CD4-positive, alpha-beta T cell (primary cell): ENCODE results near the gene HOMER1. TPM values are rescaled to one million over a fixed set of nuclear protein-coding genes. Genes with fewer than 3 reads are reported as not detected.
A peak's percentile ranks its signal among the peaks of the same experiment; 100 is the strongest.

ENCODE experiments used
- ATAC-seq: fragments of 200-7000 bp; cut with Tn5 transposase; one replicate; pipeline ENCODE4 v1.10.0; 2022; ENCODE audit warnings: mild to moderate bottlenecking; ENCODE audit not compliant: poor library complexity
- CTCF ChIA-PET: fragments of 350-600 bp; sonication (Branson Sonifier 250); formaldehyde crosslinking; loops from one replicate; lab custom pipeline; 2021; ENCODE audit warnings: antibody characterized with exemption, inconsistent platforms; lab: Charles Lee
- POLR2A ChIA-PET: fragments of 350-600 bp; sonication (Branson Sonifier 250); formaldehyde crosslinking; loops from one replicate; lab custom pipeline; 2021; ENCODE audit warnings: antibody characterized with exemption, inconsistent platforms; lab: Charles Lee
- DNase-seq, 14 experiments: peaks; one replicate each; pipeline ENCODE4 v3.0.0-alpha.2; 2013 to 2020; ENCODE audit warnings: mixed read lengths in 2 of 14
- H3K27ac ChIP-seq, 2 donors: one replicate each; pipeline versions ENCODE4 v1.5.1 to v1.7.0; 2013; ENCODE audit warnings: low read length in 2 of 2, low read depth in 1 of 2, mild to moderate bottlenecking in 1 of 2
- H3K27me3 ChIP-seq, 2 experiments: 1 replicate in 1 of 2; 2 replicates in 1 of 2; pipeline versions ENCODE4 v1.6.1 to v1.7.0; 2013; ENCODE audit warnings: low read length in 2 of 2, control low read depth in 1 of 2, mild to moderate bottlenecking in 1 of 2, moderate library complexity in 1 of 2; ENCODE audit not compliant: insufficient read depth in 2 of 2, control insufficient read depth in 1 of 2
- H3K36me3 ChIP-seq: one replicate; pipeline ENCODE4 v1.6.1; 2013; ENCODE audit warnings: low read length, control low read depth; ENCODE audit not compliant: insufficient read depth
- H3K4me1 ChIP-seq: one replicate; pipeline ENCODE4 v1.6.1; 2013; ENCODE audit warnings: low read length, control low read depth; ENCODE audit not compliant: insufficient read depth
- H3K4me3 ChIP-seq: one replicate; pipeline ENCODE4 v1.5.1; 2013; ENCODE audit warnings: mild to moderate bottlenecking, low read length, moderate library complexity
- H3K9me3 ChIP-seq, 2 experiments: 1 replicate in 1 of 2; 2 replicates in 1 of 2; pipeline versions ENCODE4 v1.6.1 to v1.7.0; 2013; ENCODE audit warnings: low read length in 2 of 2, mild to moderate bottlenecking in 2 of 2, control low read depth in 1 of 2, moderate library complexity in 1 of 2; ENCODE audit not compliant: control insufficient read depth in 1 of 2, insufficient read depth in 1 of 2
- H3K27ac Mint-ChIP-seq: one replicate; pipeline ENCODE4 v1.8.0; 2020; ENCODE audit warnings: mixed read lengths
- H3K27me3 Mint-ChIP-seq: one replicate; pipeline ENCODE4 v1.8.0; 2021; ENCODE audit warnings: mixed read lengths
- H3K36me3 Mint-ChIP-seq: one replicate; pipeline ENCODE4 v1.8.0; 2021; ENCODE audit warnings: low read depth, mixed read lengths
- H3K4me1 Mint-ChIP-seq: one replicate; pipeline ENCODE4 v1.8.0; 2021; ENCODE audit warnings: low read depth, mixed read lengths
- H3K4me3 Mint-ChIP-seq: one replicate; pipeline ENCODE4 v1.8.0; 2020; ENCODE audit warnings: mild to moderate bottlenecking, mixed read lengths
- H3K9me3 Mint-ChIP-seq: one replicate; pipeline ENCODE4 v1.8.0; 2020; ENCODE audit warnings: mixed read lengths
- intact Hi-C, 2 experiments: fragments of 100-400 bp; cut with DNase I in 1 of 2; cut with micrococcal nuclease in 1 of 2; formaldehyde crosslinking; loops; one replicate each; pipeline versions ENCODE4 v1.15.1 to v1.9.0; 2023 to 2025; cut with DNase I, micrococcal nuclease
- total RNA-seq, 174 experiments: library from RNA in 2 of 174; stranded (reverse) in 2 of 174; gene quantifications; one replicate each; pipeline ENCODE4 v1.2.3 and lab custom pipeline; 2021 to 2026
- TF ChIP-seq, protein P1 (sequence below): fragments of 200-600 bp; IDR thresholded peaks from one replicate; pipeline ENCODE4 v1.8.0; 2022; ENCODE audit warnings: antibody characterized with exemption, mild to moderate bottlenecking

The HOMER1 gene
- total RNA-seq, 2 experiments from 2014 or later: 2.1 TPM

DNA sequence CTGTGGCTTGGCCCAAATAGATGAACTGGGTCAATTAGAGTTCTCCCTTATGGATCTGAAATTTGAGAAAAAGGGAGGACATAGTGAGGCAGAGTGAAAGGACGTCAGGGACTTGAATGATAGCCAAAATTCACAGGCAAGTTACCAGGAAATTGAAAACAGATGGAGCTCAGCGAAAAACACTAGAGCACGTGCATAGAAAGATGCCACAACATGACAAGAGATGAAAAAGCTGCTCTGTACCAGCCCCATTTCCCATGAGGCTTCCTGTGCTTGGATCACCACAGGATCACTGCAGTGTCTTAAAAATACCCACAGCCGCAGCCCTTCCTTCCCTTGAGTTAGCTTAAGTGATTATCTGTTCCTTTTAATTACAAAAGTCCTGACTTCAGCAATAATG, 39.0 kb upstream of the HOMER1 start:
- intact Hi-C loops: no loop called here
- no peak overlapping the region for H3K27ac Mint-ChIP-seq
- peak in 4 of 14 experiments; percentile 6 to 20 (median 17) for DNase-seq

DNA sequence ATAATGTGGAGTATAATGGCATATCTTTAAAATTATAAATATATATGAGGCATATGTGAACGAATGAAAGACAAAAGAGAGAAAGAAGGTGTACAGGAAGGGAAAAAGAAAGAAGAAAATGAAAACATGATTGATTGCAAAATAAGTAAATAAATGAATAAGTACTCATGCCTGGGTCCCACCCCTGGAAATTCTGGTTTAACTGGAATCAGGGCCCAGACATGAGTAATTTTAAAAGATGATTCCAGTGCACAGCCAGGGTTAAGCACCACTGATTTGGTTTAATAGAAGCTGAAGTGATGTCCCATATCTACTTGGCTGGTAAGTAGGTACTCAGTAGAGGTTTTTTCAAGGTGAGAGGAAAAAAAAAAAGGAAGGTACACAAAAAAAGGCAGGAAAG, 34.0 kb upstream of the HOMER1 start:
- no peak overlapping the region for H3K4me3 Mint-ChIP-seq
- H3K27ac Mint-ChIP-seq: no peak overlapping the region
- ATAC-seq: no peak
- no peak for DNase-seq
- H3K4me1 Mint-ChIP-seq: peaks cover 4% of the 10 kb centered on the region
- CTCF ChIA-PET: no interaction called here
- intact Hi-C loops: no loop called here
- POLR2A ChIA-PET: no interaction called here
- TF ChIP-seq, protein P1, sequence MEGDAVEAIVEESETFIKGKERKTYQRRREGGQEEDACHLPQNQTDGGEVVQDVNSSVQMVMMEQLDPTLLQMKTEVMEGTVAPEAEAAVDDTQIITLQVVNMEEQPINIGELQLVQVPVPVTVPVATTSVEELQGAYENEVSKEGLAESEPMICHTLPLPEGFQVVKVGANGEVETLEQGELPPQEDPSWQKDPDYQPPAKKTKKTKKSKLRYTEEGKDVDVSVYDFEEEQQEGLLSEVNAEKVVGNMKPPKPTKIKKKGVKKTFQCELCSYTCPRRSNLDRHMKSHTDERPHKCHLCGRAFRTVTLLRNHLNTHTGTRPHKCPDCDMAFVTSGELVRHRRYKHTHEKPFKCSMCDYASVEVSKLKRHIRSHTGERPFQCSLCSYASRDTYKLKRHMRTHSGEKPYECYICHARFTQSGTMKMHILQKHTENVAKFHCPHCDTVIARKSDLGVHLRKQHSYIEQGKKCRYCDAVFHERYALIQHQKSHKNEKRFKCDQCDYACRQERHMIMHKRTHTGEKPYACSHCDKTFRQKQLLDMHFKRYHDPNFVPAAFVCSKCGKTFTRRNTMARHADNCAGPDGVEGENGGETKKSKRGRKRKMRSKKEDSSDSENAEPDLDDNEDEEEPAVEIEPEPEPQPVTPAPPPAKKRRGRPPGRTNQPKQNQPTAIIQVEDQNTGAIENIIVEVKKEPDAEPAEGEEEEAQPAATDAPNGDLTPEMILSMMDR: no peak
- H3K9me3 Mint-ChIP-seq: no peaks in the 10 kb centered on the region
- H3K36me3 Mint-ChIP-seq: no peaks in the 10 kb centered on the region
- Histone ChIP-seq H3K4me3 (no peak overlapping the region), H3K27ac (no peak overlapping the region), H3K36me3 (no peaks in the 10 kb centered on the region), H3K27me3 (no peaks in the 10 kb centered on the region), H3K9me3 (no peaks in the 10 kb centered on the region), H3K4me1 (no peaks in the 10 kb centered on the region)
- no peaks in the 10 kb centered on the region for H3K27me3 Mint-ChIP-seq

More for the DNA sequence above, 39.0 kb upstream of the HOMER1 start:
- Mint-ChIP-seq H3K9me3 (no peaks in the 10 kb centered on the region), H3K27me3 (no peaks in the 10 kb centered on the region), H3K4me3 (no peak overlapping the region), H3K4me1 (peaks cover 16% of the 10 kb centered on the region), H3K36me3 (no peaks in the 10 kb centered on the region)
- H3K27me3 ChIP-seq: no peaks in the 10 kb centered on the region
- H3K27ac ChIP-seq: no peak overlapping the region
- POLR2A ChIA-PET: interaction anchor here (0.6 kb wide), 1 partner anchor 39 kb away, joined by 3 read pairs; no protein-coding TSS in a partner anchor
- TF ChIP-seq, protein P1: no peak
- no peaks in the 10 kb centered on the region for H3K9me3 ChIP-seq
- no peaks in the 10 kb centered on the region for H3K36me3 ChIP-seq
- no peak overlapping the region for H3K4me3 ChIP-seq
- peak; percentile 55 for ATAC-seq
- CTCF ChIA-PET: interaction anchor here (0.8 kb wide), 1 partner anchor 20 kb away, joined by 3 read pairs; no protein-coding TSS in a partner anchor
- no peaks in the 10 kb centered on the region for H3K4me1 ChIP-seq

DNA sequence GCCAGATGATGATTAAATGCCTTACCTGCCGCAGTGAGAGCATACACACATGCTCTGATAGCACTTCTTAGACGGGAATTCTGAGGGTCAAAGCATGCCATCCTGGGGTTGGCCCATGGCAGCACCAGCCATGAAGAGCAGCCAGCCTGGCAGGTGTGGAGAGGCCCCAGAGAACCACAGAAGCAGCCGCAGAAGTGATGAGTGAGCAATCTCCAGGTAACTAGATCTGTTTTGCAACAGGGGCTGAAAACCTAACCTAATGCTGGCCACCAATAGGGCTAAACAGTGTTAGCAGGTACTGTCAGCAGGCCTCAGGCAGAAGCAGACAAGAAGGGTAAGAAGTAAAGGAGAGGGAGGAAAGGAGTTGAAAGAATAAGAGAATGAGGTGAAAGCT, 33.5 kb upstream of the HOMER1 start:
- H3K4me3 Mint-ChIP-seq: no peak overlapping the region
- Histone ChIP-seq H3K4me3 (no peak overlapping the region), H3K27me3 (no peaks in the 10 kb centered on the region), H3K4me1 (no peaks in the 10 kb centered on the region), H3K9me3 (no peaks in the 10 kb centered on the region), H3K27ac (no peak overlapping the region), H3K36me3 (no peaks in the 10 kb centered on the region)
- DNase-seq (no peak), ATAC-seq (no peak)
- CTCF ChIA-PET: no interaction called here
- H3K4me1 Mint-ChIP-seq: no peaks in the 10 kb centered on the region
- no peak overlapping the region for H3K27ac Mint-ChIP-seq
- H3K27me3 Mint-ChIP-seq: no peaks in the 10 kb centered on the region
- POLR2A ChIA-PET: no interaction called here
- H3K36me3 Mint-ChIP-seq: no peaks in the 10 kb centered on the region
- TF ChIP-seq, protein P1: no peak
- intact Hi-C loops: no loop called here
- H3K9me3 Mint-ChIP-seq: no peaks in the 10 kb centered on the region
